HepG2 (cell line): ENCODE data around the gene TIRAP. TPM values are rescaled to one million over a fixed set of nuclear protein-coding genes. Genes with fewer than 3 reads are reported as not detected.
A peak's percentile ranks its signal among the peaks of the same experiment; 100 is the strongest.

ENCODE experiments used
- ATF3 ChIP-seq: sonication (generic); formaldehyde crosslinking; IDR thresholded peaks from 2 replicates; pipeline ENCODE4 v1.4.0; 2020; ENCODE audit warnings: missing genetic modification reagents
- HNRNPL ChIP-seq: fragments of 200-400 bp; formaldehyde crosslinking; IDR thresholded peaks from 2 replicates; pipeline ENCODE4 v1.6.1; 2017; ENCODE audit warnings: mild to moderate bottlenecking, low read depth, low read length
- JDP2 ChIP-seq: sonication (generic); formaldehyde crosslinking; IDR thresholded peaks from 2 replicates; pipeline ENCODE4 v1.8.1; 2022; ENCODE audit warnings: missing genetic modification reagents, borderline replicate concordance
- KDM4B ChIP-seq: sonication (generic); formaldehyde crosslinking; IDR thresholded peaks from 2 replicates; pipeline ENCODE4 v1.4.0; 2020; ENCODE audit warnings: missing genetic modification reagents
- NR2F2 ChIP-seq: IDR thresholded peaks from 2 replicates; pipeline ENCODE4 v1.6.1; 2012; ENCODE audit warnings: low read depth, inconsistent platforms, borderline replicate concordance
- NR3C1 ChIP-seq: sonication (generic); formaldehyde crosslinking; IDR thresholded peaks from 2 replicates; pipeline ENCODE4 v1.4.0; 2020; ENCODE audit warnings: missing genetic modification reagents
- PAF1 ChIP-seq: IDR thresholded peaks from 2 replicates; pipeline ENCODE4 v1.6.1; 2016; ENCODE audit warnings: missing genetic modification reagents, missing compliant biosample characterization
- SATB2 ChIP-seq: sonication (generic); formaldehyde crosslinking; IDR thresholded peaks from 2 replicates; pipeline ENCODE4 v1.5.0; 2020; ENCODE audit warnings: missing genetic modification reagents
- TFDP1 ChIP-seq: IDR thresholded peaks from 2 replicates; pipeline ENCODE4 v1.6.1; 2016; ENCODE audit warnings: missing compliant biosample characterization, missing genetic modification reagents, borderline replicate concordance
- ZBTB20 ChIP-seq: sonication (generic); formaldehyde crosslinking; IDR thresholded peaks from 2 replicates; pipeline ENCODE4 v1.8.1; 2023; ENCODE audit warnings: missing genetic modification reagents, low read depth, mild to moderate bottlenecking, borderline replicate concordance
- ZNF569 ChIP-seq: sonication (generic); formaldehyde crosslinking; IDR thresholded peaks from 2 replicates; pipeline ENCODE4 v1.5.0; 2020; ENCODE audit warnings: mild to moderate bottlenecking, missing genetic modification reagents, moderate library complexity, borderline replicate concordance
- ZNF674 ChIP-seq: sonication (generic); formaldehyde crosslinking; IDR thresholded peaks from 2 replicates; pipeline ENCODE4 v1.5.0; 2020; ENCODE audit warnings: low read depth, mild to moderate bottlenecking, missing genetic modification reagents
- polyA plus RNA-seq, 8 experiments: library from polyadenylated mRNA; depleted of rRNA in 3 of 8; stranded (reverse) in 7 of 8; unstranded in 1 of 8; fragments of >200 nt; fragmentation: Illumina TruSeq in 4 of 8; extraction: Trizol in 4 of 8; gene quantifications; 2 replicates each; pipeline versions ENCODE4 v1.2.1 to v1.2.3, GENCODE V29; 2011 to 2016; ENCODE audit warnings: low read depth in 4 of 8, missing spikeins in 1 of 8, mixed read lengths in 1 of 8; ENCODE audit not compliant: insufficient read depth in 1 of 8
- total RNA-seq, 5 experiments: library from RNA; depleted of rRNA; stranded (reverse); fragments of >200 nt; fragmentation: Illumina TruSeq; extraction: Trizol; gene quantifications; 2 replicates each; pipeline ENCODE4 v1.2.3, GENCODE V29; 2016; ENCODE audit warnings: low read depth in 1 of 5
- TF ChIP-seq, protein P1 (sequence below): sonication (generic); formaldehyde crosslinking; IDR thresholded peaks from 2 replicates; pipeline ENCODE4 v1.5.0; 2020; ENCODE audit warnings: mild to moderate bottlenecking, missing genetic modification reagents, borderline replicate concordance
- TF ChIP-seq, protein P2 (sequence below): sonication (generic); formaldehyde crosslinking; IDR thresholded peaks from 2 replicates; pipeline ENCODE4 v1.9.0; 2022; ENCODE audit warnings: low read depth, missing genetic modification reagents
- TF ChIP-seq, protein P3 (sequence below): sonication (generic); formaldehyde crosslinking; IDR thresholded peaks from 2 replicates; pipeline ENCODE4 v1.4.0; 2020; ENCODE audit warnings: missing genetic modification reagents, borderline replicate concordance

TIRAP gene
- total and polyA plus RNA-seq, 2 of the 13 experiments (the other 11 are each of a cell fraction or from before 2014, with no cell fraction given): 5.4 to 5.7 TPM

DNA sequence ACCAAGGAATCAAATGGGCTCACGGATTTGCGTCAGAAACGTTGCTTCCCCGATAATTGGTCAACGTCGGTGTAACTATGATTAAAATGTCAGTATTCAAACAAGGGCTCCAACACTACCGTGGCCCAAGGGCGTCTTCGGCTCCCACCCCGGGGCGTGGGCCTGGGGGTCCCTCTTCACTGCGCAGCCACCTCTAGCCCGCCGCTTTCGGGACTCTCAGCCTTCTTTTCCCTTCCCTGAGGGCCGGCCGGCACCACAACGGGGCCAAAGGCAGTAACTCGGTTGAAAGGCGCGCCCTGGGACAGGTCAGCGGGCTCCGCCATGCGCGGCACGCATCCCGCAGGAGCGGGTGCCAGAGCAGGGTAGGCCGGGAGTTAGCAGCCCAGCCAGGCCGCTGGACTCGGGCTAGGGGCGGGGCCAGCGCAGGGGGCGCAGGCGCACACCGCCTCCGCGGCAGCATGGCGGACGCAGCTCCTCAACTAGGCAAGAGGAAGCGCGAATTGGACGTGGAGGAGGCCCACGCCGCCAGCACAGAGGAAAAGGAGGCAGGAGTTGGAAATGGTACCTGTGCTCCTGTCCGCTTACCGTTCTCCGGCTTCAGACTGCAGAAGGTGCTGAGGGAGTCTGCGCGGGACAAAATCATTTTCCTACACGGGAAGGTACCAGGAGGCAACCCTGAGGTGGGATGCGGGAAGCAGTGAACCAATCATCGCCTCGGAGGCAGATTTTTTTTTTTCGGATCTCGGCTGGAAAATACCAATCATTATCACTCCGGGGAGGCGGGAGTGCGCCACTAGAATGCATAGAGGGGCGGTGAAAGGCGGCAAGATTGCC, 20.9 kb downstream of the TIRAP start, which contains the start of gene DCPS (continued):
- TF ChIP-seq ZNF674 (0 out of 2 replicates have a peak, but pooled peaks have one; percentile 58), ATF3 (CRISPR knock-in tag) (no peak; the same call in 1 of the 2 replicates), KDM4B (no peak), HNRNPL (no peak), ZBTB20 (CRISPR knock-in tag) (peak; percentile 91), NR2F2 (no peak), PAF1 (CRISPR knock-in tag) (no peak), TFDP1 (peak; percentile 75), SATB2 (CRISPR knock-in tag) (peak; percentile 78; the same call in 1 of the 2 replicates), ZNF569 (CRISPR knock-in tag) (peak; percentile 71; the same call in 1 of the 2 replicates), JDP2 (CRISPR knock-in tag) (0 out of 2 replicates have a peak, but pooled peaks have one; percentile 34), NR3C1 (peak; percentile 87; the same call in 1 of the 2 replicates)
- TF ChIP-seq, protein P1, sequence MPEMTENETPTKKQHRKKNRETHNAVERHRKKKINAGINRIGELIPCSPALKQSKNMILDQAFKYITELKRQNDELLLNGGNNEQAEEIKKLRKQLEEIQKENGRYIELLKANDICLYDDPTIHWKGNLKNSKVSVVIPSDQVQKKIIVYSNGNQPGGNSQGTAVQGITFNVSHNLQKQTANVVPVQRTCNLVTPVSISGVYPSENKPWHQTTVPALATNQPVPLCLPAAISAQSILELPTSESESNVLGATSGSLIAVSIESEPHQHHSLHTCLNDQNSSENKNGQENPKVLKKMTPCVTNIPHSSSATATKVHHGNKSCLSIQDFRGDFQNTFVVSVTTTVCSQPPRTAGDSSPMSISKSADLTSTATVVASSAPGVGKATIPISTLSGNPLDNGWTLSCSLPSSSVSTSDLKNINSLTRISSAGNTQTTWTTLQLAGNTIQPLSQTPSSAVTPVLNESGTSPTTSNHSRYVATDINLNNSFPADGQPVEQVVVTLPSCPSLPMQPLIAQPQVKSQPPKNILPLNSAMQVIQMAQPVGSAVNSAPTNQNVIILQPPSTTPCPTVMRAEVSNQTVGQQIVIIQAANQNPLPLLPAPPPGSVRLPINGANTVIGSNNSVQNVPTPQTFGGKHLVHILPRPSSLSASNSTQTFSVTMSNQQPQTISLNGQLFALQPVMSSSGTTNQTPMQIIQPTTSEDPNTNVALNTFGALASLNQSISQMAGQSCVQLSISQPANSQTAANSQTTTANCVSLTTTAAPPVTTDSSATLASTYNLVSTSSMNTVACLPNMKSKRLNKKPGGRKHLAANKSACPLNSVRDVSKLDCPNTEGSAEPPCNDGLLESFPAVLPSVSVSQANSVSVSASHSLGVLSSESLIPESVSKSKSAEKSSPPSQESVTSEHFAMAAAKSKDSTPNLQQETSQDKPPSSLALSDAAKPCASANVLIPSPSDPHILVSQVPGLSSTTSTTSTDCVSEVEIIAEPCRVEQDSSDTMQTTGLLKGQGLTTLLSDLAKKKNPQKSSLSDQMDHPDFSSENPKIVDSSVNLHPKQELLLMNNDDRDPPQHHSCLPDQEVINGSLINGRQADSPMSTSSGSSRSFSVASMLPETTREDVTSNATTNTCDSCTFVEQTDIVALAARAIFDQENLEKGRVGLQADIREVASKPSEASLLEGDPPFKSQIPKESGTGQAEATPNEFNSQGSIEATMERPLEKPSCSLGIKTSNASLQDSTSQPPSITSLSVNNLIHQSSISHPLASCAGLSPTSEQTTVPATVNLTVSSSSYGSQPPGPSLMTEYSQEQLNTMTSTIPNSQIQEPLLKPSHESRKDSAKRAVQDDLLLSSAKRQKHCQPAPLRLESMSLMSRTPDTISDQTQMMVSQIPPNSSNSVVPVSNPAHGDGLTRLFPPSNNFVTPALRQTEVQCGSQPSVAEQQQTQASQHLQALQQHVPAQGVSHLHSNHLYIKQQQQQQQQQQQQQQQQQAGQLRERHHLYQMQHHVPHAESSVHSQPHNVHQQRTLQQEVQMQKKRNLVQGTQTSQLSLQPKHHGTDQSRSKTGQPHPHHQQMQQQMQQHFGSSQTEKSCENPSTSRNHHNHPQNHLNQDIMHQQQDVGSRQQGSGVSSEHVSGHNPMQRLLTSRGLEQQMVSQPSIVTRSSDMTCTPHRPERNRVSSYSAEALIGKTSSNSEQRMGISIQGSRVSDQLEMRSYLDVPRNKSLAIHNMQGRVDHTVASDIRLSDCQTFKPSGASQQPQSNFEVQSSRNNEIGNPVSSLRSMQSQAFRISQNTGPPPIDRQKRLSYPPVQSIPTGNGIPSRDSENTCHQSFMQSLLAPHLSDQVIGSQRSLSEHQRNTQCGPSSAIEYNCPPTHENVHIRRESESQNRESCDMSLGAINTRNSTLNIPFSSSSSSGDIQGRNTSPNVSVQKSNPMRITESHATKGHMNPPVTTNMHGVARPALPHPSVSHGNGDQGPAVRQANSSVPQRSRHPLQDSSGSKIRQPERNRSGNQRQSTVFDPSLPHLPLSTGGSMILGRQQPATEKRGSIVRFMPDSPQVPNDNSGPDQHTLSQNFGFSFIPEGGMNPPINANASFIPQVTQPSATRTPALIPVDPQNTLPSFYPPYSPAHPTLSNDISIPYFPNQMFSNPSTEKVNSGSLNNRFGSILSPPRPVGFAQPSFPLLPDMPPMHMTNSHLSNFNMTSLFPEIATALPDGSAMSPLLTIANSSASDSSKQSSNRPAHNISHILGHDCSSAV (CRISPR knock-in tag): no peak
- TF ChIP-seq, protein P2, sequence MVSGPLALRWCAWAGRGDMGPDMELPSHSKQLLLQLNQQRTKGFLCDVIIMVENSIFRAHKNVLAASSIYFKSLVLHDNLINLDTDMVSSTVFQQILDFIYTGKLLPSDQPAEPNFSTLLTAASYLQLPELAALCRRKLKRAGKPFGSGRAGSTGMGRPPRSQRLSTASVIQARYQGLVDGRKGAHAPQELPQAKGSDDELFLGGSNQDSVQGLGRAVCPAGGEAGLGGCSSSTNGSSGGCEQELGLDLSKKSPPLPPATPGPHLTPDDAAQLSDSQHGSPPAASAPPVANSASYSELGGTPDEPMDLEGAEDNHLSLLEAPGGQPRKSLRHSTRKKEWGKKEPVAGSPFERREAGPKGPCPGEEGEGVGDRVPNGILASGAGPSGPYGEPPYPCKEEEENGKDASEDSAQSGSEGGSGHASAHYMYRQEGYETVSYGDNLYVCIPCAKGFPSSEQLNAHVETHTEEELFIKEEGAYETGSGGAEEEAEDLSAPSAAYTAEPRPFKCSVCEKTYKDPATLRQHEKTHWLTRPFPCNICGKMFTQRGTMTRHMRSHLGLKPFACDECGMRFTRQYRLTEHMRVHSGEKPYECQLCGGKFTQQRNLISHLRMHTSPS: peak; percentile 47; the same call in 1 of the 2 replicates
- TF ChIP-seq, protein P3, sequence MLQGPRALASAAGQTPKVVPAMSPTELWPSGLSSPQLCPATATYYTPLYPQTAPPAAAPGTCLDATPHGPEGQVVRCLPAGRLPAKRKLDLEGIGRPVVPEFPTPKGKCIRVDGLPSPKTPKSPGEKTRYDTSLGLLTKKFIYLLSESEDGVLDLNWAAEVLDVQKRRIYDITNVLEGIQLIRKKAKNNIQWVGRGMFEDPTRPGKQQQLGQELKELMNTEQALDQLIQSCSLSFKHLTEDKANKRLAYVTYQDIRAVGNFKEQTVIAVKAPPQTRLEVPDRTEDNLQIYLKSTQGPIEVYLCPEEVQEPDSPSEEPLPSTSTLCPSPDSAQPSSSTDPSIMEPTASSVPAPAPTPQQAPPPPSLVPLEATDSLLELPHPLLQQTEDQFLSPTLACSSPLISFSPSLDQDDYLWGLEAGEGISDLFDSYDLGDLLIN (CRISPR knock-in tag): peak; percentile 78
